Endothelial cell of umbilical vein (primary cell): ENCODE data around the gene FBXL13. TPM values are rescaled to one million over a fixed set of nuclear protein-coding genes. Genes with fewer than 3 reads are reported as not detected.

Experiments
- BruUV-seq: library from RNA; stranded (reverse); fragments of 400-500 nt; replicated peaks from 2 replicates; lab custom pipeline; 2021; lab: Mats Ljungman, UMichigan
- CTCF ChIA-PET: fragments of 300-600, 350-600 bp; sonication (Branson Sonifier 250); formaldehyde crosslinking; loops from one replicate; lab custom pipeline; 2021; ENCODE audit warnings: antibody characterized with exemption, inconsistent platforms; lab: Charles Lee
- POLR2A ChIA-PET: fragments of 300-600, 350-600 bp; sonication (Branson Sonifier 250); formaldehyde crosslinking; loops from one replicate; lab custom pipeline; 2021; ENCODE audit warnings: antibody characterized with exemption, inconsistent platforms; lab: Charles Lee
- DNase-seq: peaks from one replicate; pipeline ENCODE4 v3.0.0-alpha.2; 2011; ENCODE audit warnings: low read depth, low spot score
- FAIRE-seq: peaks from 2 replicates; lab custom pipeline; 2011; peaks lifted over from hg19 to GRCh38; lab: Jason Lieb, UNC
- H2AFZ ChIP-seq: 2 replicates; pipeline ENCODE4 v1.6.0; 2012; ENCODE audit warnings: low read depth, low read length, control low read depth, inconsistent platforms
- H3K27ac ChIP-seq: 2 replicates; pipeline ENCODE4 v1.5.1; 2011; ENCODE audit warnings: low read depth, mild to moderate bottlenecking, control low read depth, low read length, moderate library complexity; ENCODE audit not compliant: insufficient read depth
- H3K27me3 ChIP-seq, 2 experiments: 2 replicates each; pipeline versions ENCODE4 v1.6.0 to v1.6.1; 2011; ENCODE audit warnings: low read length in 2 of 2, mixed read lengths in 1 of 2; ENCODE audit not compliant: control insufficient read depth in 2 of 2, insufficient read depth in 2 of 2
- H3K36me3 ChIP-seq, 2 experiments: 2 replicates in 1 of 2; 3 replicates in 1 of 2; pipeline ENCODE4 v1.5.1; 2011; ENCODE audit warnings: low read length in 2 of 2, mild to moderate bottlenecking in 1 of 2, moderate library complexity in 1 of 2; ENCODE audit not compliant: control insufficient read depth in 2 of 2, insufficient read depth in 2 of 2; ENCODE audit errors: extremely low read depth in 1 of 2
- H3K4me1 ChIP-seq: 3 replicates; pipeline ENCODE4 v1.5.1; 2011; ENCODE audit warnings: mild to moderate bottlenecking, low read length; ENCODE audit not compliant: control insufficient read depth, insufficient read depth; ENCODE audit errors: extremely low read depth
- H3K4me2 ChIP-seq: 2 replicates; pipeline ENCODE4 v1.6.1; 2011; ENCODE audit warnings: low read length, control low read depth, mixed read lengths; ENCODE audit not compliant: insufficient read depth
- H3K4me3 ChIP-seq, 3 experiments: fragments of 200-600 bp in 1 of 3; sonication (generic), shearing (Covaris generic) in 1 of 3; replicated peaks in 1 of 3; 2 replicates each; pipeline ENCODE4 v1.5.1; 2011 to 2016; ENCODE audit warnings: control low read depth in 3 of 3, low read length in 3 of 3, mild to moderate bottlenecking in 2 of 3, inconsistent platforms in 1 of 3, low read depth in 1 of 3, moderate library complexity in 1 of 3; ENCODE audit not compliant: insufficient read depth in 1 of 3
- H3K79me2 ChIP-seq: 2 replicates; pipeline ENCODE4 v1.6.0; 2012; ENCODE audit warnings: low read length, inconsistent platforms; ENCODE audit not compliant: control insufficient read depth, insufficient read depth
- H3K9ac ChIP-seq: replicated peaks from 2 replicates; pipeline ENCODE3; 2011; ENCODE audit warnings: low read length, control low read depth; ENCODE audit not compliant: insufficient read depth; ENCODE audit errors: extremely low read depth
- H3K9me1 ChIP-seq: replicated peaks from 3 replicates; pipeline ENCODE4 v1.6.0; 2011; ENCODE audit warnings: mild to moderate bottlenecking, low read length; ENCODE audit not compliant: control insufficient read depth, insufficient read depth; ENCODE audit errors: extremely low read depth
- H3K9me3 ChIP-seq: replicated peaks from 2 replicates; pipeline ENCODE4 v1.5.1; 2012; ENCODE audit warnings: low read length, inconsistent platforms; ENCODE audit not compliant: control insufficient read depth, insufficient read depth
- H4K20me1 ChIP-seq: replicated peaks from 2 replicates; pipeline ENCODE3; 2011; ENCODE audit warnings: mild to moderate bottlenecking, low read length; ENCODE audit not compliant: control insufficient read depth, insufficient read depth; ENCODE audit errors: extremely low read depth
- EZH2 ChIP-seq: IDR thresholded peaks from 2 replicates; pipeline ENCODE4 v1.6.1; 2012; ENCODE audit warnings: borderline replicate concordance, low read depth, mild to moderate bottlenecking, moderate library complexity, low read length, inconsistent platforms; ENCODE audit not compliant: severe bottlenecking
- FOS ChIP-seq: IDR thresholded peaks from 2 replicates; pipeline ENCODE4 v1.6.1; 2011; ENCODE audit warnings: mild to moderate bottlenecking, low read length, moderate library complexity, borderline replicate concordance; ENCODE audit not compliant: insufficient read depth
- GATA2 ChIP-seq: IDR thresholded peaks from 2 replicates; pipeline ENCODE4 v1.7.0; 2011; ENCODE audit warnings: low read depth, mild to moderate bottlenecking, moderate library complexity, mixed read lengths, low read length; ENCODE audit not compliant: insufficient read length, insufficient read depth
- JUN ChIP-seq: IDR thresholded peaks from 2 replicates; pipeline ENCODE4 v1.6.1; 2011; ENCODE audit warnings: borderline replicate concordance, low read depth; ENCODE audit not compliant: insufficient read length, insufficient read depth
- MYC ChIP-seq: IDR thresholded peaks from one replicate; pipeline ENCODE4 v1.6.1; 2011; ENCODE audit warnings: mild to moderate bottlenecking, low read depth, low read length
- POLR2A ChIP-seq: IDR thresholded peaks from 2 replicates; pipeline ENCODE4 v1.6.1; 2012; ENCODE audit warnings: low read depth, mild to moderate bottlenecking, control low read depth, low read length
- POLR2AphosphoS5 ChIP-seq: IDR thresholded peaks from 2 replicates; pipeline ENCODE4 v1.6.1; 2012; ENCODE audit warnings: low read depth, mild to moderate bottlenecking, control low read depth, low read length, moderate library complexity; ENCODE audit not compliant: insufficient read depth
- dilution Hi-C: fragments of 300-500 bp; cut with MboI; formaldehyde crosslinking; loops from one replicate; pipeline ENCODE4 v1.15.0; 2019; ENCODE audit warnings: low sequenced_read_pairs; ENCODE audit not compliant: extremely low pct_ligation_motif_present
- intact Hi-C: fragments of 100-400 bp; cut with micrococcal nuclease; formaldehyde crosslinking; loops from one replicate; pipeline ENCODE4 v1.10.0; 2022
- polyA plus RNA-seq, 4 experiments: library from polyadenylated mRNA; depleted of rRNA in 3 of 4; stranded (reverse) in 3 of 4; unstranded in 1 of 4; fragments of >200 nt; gene quantifications; 2 replicates each; pipeline versions ENCODE4 v1.2.1 to v1.2.3, GENCODE V29; 2011 to 2012; ENCODE audit warnings: missing spikeins in 1 of 4
- total RNA-seq: library from RNA; stranded (reverse); gene quantifications from 2 replicates; pipeline ENCODE4 v1.2.3, GENCODE V29; 2021
- TF ChIP-seq, protein P1 (sequence below), 2 donors: IDR thresholded peaks; 1 replicate in 1 of 2; 2 replicates in 1 of 2; pipeline ENCODE4 v1.5.1; 2011; ENCODE audit warnings: low read length in 2 of 2, mild to moderate bottlenecking in 2 of 2, moderate library complexity in 2 of 2, control low read depth in 1 of 2, inconsistent platforms in 1 of 2, low read depth in 1 of 2; ENCODE audit not compliant: insufficient read depth in 1 of 2; ENCODE audit errors: extremely low read depth in 1 of 2
- TF ChIP-seq, protein P2 (sequence below): IDR thresholded peaks from 2 replicates; pipeline ENCODE4 v1.6.1; 2011; ENCODE audit not compliant: insufficient read depth, insufficient read length

FBXL13 gene
- total and polyA plus RNA-seq, 2 donors (not counting 3 experiments of a cell fraction or from before 2014, with no cell fraction given), result 3.9 to 4.6 TPM

DNA sequence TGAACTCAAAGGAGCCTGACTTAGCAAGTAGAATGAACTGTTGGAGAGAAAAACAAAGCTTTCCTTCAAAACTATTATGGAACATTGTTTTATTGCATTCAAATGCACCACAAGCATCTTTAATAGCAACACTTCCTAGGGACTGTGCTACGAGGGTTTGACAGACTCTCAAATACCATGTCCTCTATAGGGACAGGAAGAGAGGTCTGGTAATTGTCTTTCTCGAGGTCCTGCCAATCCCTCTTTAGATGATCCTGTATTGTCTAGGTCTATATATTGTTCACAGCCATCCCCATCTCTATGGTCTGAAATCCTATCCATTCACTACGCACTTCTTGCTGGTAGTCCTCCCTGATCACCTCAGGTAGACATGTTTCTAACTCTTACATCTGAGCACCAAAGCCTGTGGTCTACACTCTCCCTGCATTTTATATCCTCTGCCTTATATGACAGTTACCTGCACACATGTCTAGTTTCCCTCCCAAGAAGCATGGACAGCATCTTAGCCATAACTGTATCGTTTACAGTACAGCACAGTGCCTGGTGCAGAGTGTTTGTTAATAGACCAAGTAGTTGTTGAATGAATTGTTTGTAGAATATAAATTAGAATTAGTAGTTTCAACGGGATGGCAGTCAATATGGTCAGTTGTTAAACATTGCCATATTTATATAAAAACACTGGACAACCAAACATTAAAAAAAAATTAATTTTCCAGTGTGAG, 183.5 kb downstream of the FBXL13 start:
- TF ChIP-seq, protein P1, sequence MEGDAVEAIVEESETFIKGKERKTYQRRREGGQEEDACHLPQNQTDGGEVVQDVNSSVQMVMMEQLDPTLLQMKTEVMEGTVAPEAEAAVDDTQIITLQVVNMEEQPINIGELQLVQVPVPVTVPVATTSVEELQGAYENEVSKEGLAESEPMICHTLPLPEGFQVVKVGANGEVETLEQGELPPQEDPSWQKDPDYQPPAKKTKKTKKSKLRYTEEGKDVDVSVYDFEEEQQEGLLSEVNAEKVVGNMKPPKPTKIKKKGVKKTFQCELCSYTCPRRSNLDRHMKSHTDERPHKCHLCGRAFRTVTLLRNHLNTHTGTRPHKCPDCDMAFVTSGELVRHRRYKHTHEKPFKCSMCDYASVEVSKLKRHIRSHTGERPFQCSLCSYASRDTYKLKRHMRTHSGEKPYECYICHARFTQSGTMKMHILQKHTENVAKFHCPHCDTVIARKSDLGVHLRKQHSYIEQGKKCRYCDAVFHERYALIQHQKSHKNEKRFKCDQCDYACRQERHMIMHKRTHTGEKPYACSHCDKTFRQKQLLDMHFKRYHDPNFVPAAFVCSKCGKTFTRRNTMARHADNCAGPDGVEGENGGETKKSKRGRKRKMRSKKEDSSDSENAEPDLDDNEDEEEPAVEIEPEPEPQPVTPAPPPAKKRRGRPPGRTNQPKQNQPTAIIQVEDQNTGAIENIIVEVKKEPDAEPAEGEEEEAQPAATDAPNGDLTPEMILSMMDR (IDR thresholded peaks at IDR 0.05; ENCODE audit: extremely low read depth in 1 of 2, insufficient read depth in 1 of 2, low read depth in 1 of 2, low read length in 2 of 2), result no peak
- TF ChIP-seq FOS, result no peak
- no peak for TF ChIP-seq EZH2
- no peak for TF ChIP-seq POLR2A
- TF ChIP-seq, protein P2, sequence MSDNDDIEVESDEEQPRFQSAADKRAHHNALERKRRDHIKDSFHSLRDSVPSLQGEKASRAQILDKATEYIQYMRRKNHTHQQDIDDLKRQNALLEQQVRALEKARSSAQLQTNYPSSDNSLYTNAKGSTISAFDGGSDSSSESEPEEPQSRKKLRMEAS, result no peak
- TF ChIP-seq MYC, result no peak
- no peak for TF ChIP-seq POLR2AphosphoS5
- no peak for TF ChIP-seq JUN
- no peak for TF ChIP-seq GATA2
- no TSS peak for BruUV-seq
- FAIRE-seq (peak; percentile 52), DNase-seq (no peak)
- H3K9me1 ChIP-seq, result no peaks in the 10 kb centered on the region
- H3K9me3 ChIP-seq, result no peaks in the 10 kb centered on the region
- H3K36me3 ChIP-seq, result no peaks in the 10 kb centered on the region
- no peaks in the 10 kb centered on the region for H3K79me2 ChIP-seq
- H3K9ac ChIP-seq, result peak overlapping the region; percentile 38
- POLR2A ChIA-PET, result interaction anchor here (1.5 kb wide), 1 partner anchor 16 kb away, joined by 3 read pairs; no protein-coding TSS in a partner anchor
- peaks cover 51% of the 10 kb centered on the region for H3K4me1 ChIP-seq
- intact Hi-C loops, result loop anchor here (1.0 kb wide), 1 partner anchor 102 kb away; no protein-coding TSS in a partner anchor
- no peak overlapping the region for H2AFZ ChIP-seq
- no peaks in the 10 kb centered on the region for H3K27me3 ChIP-seq
- H3K4me3 ChIP-seq, result no peak overlapping the region
- H4K20me1 ChIP-seq, result no peaks in the 10 kb centered on the region
- CTCF ChIA-PET, result interaction anchor here (0.6 to 4.6 kb wide), 11 partner anchors 11 to 175 kb away, joined by 3 to 36 read pairs (median 4); partner anchors contain the start of gene LRRC17
- H3K27ac ChIP-seq, result peak overlapping the region; percentile 89
- dilution Hi-C loops, result no loop called here
- no peak overlapping the region for H3K4me2 ChIP-seq
